Measurements from ENCODE around the gene NECAB3. TPM values are rescaled to one million over a fixed set of nuclear protein-coding genes. Genes with fewer than 3 reads are reported as not detected.

Gene NECAB3
- total and polyA plus RNA-seq, 2 of the 4 experiments (the other 2 are of a cell fraction), result 8.6 to 28.4 TPM

- WGBS, 2 experiments (ENCODE audit: extremely low coverage in 2 of 2, insufficient read length in 1 of 2), result no CpG with 5 or more reads among the region's 3 CpGs
- H3K27me3 ChIP-seq (ENCODE audit: control insufficient read depth, insufficient read depth, low read length), result no peaks in the 10 kb centered on the region
- no peak overlapping the region for H2BK15ac ChIP-seq (ENCODE audit: low read depth, low read length)
- H3K27ac ChIP-seq (ENCODE audit: insufficient read depth, low read length), result no peak overlapping the region
- in situ Hi-C loops (cut with MboI; ENCODE audit: low sequenced_read_pairs), result no loop called here
- ATAC-seq (ENCODE audit: low read depth), result no peak
- H2BK120ac ChIP-seq (ENCODE audit: low read depth, low read length), result no peak overlapping the region
- intact Hi-C loops (cut with micrococcal nuclease), result no loop called here
- no peak overlapping the region for H3K4me3 ChIP-seq (ENCODE audit: insufficient read depth, low read depth, low read length)
- BruUV-seq (replicated peaks), result no TSS peak
- no peak overlapping the region for H3K18ac ChIP-seq (ENCODE audit: low read depth, low read length)
- no peaks in the 10 kb centered on the region for H3K36me3 ChIP-seq (ENCODE audit: control insufficient read depth, insufficient read depth, low read length)
- H2AK9ac ChIP-seq (replicated peaks; ENCODE audit: low read depth, low read length, poor library complexity), result no peak overlapping the region
- no peak overlapping the region for H3K9ac ChIP-seq (ENCODE audit: low read depth, low read length)
- no peak overlapping the region for H2BK5ac ChIP-seq (ENCODE audit: low read depth, low read length, poor library complexity, severe bottlenecking)
- no peak overlapping the region for H3K14ac ChIP-seq (replicated peaks; ENCODE audit: low read depth, low read length)
- peaks cover 9% of the 10 kb centered on the region for H3K4me1 ChIP-seq (ENCODE audit: control insufficient read depth, insufficient read depth, low read length)
- H2BK20ac ChIP-seq (ENCODE audit: low read depth, low read length), result no peak overlapping the region
- H3K79me1 ChIP-seq (ENCODE audit: low read depth in 1 of 2, low read length in 2 of 2), result peaks cover 7 to 21% of the 10 kb centered on the region in 2 experiments; a peak in 2 of 4 replicates
- H4K8ac ChIP-seq (ENCODE audit: low read depth in 2 of 2, low read length in 2 of 2), result no peak overlapping the region
- H2AFZ ChIP-seq (replicated peaks; ENCODE audit: low read length, poor library complexity), result no peak overlapping the region
- no peak overlapping the region for H3K4me2 ChIP-seq (ENCODE audit: low read depth, low read length)
- H3K56ac ChIP-seq (ENCODE audit: extremely low read depth, insufficient read depth, low read length), result no peak overlapping the region
- H4K5ac ChIP-seq (ENCODE audit: low read depth, low read length), result no peak overlapping the region
- ChIA-PET CTCF (no interaction called here), POLR2A (ENCODE audit: unreplicated experiment) (no interaction called here)
- H3K9me3 ChIP-seq (ENCODE audit: control insufficient read depth, insufficient read depth, low read length), result no peaks in the 10 kb centered on the region
- H3K9me1 ChIP-seq (ENCODE audit: insufficient read depth, low read length), result 0 out of 2 replicates have a peak, but pooled peaks cover 13% of the 10 kb centered on the region
- H3K4ac ChIP-seq (ENCODE audit: low read depth, low read length), result no peak overlapping the region
- no peak overlapping the region for H2AK5ac ChIP-seq (ENCODE audit: low read depth, low read length)
- H4K20me1 ChIP-seq (ENCODE audit: insufficient read depth, low read length), result no peaks in the 10 kb centered on the region
- DNase-seq, result no peak
- no peak overlapping the region for H4K91ac ChIP-seq (ENCODE audit: insufficient read depth, low read depth, low read length)
- H3K23ac ChIP-seq (ENCODE audit: low read depth, low read length), result no peak overlapping the region
- dilution Hi-C loops (cut with HindIII; ENCODE audit: low sequenced_read_pairs, unreplicated experiment), result no loop called here
- TF ChIP-seq BHLHE40 (IDR thresholded peaks at IDR 0.05; ENCODE audit: low read depth, low read length), result no peak
- TF ChIP-seq MAZ (IDR thresholded peaks at IDR 0.05; ENCODE audit: borderline replicate concordance, low read depth, low read length), result no peak
- no peak for TF ChIP-seq SMC3 (IDR thresholded peaks at IDR 0.05; ENCODE audit: low read depth, low read length)
- no peak for TF ChIP-seq MAFK (IDR thresholded peaks at IDR 0.05; ENCODE audit: low read depth, low read length)
- no peak for TF ChIP-seq CHD1 (IDR thresholded peaks at IDR 0.05; ENCODE audit: low read depth, low read length)
- TF ChIP-seq USF2 (IDR thresholded peaks at IDR 0.05; ENCODE audit: low read depth, low read length), result no peak
- no peak for TF ChIP-seq MXI1 (IDR thresholded peaks at IDR 0.05; ENCODE audit: borderline replicate concordance, low read depth, low read length)
- no peak for TF ChIP-seq RAD21 (IDR thresholded peaks at IDR 0.05; ENCODE audit: low read length)
- no peak for TF ChIP-seq NFE2L2 (IDR thresholded peaks at IDR 0.05; ENCODE audit: low read depth, low read length)
- no peak for TF ChIP-seq ELK1 (IDR thresholded peaks at IDR 0.05; ENCODE audit: borderline replicate concordance, low read depth, low read length)
- TF ChIP-seq RFX5 (IDR thresholded peaks at IDR 0.05; ENCODE audit: low read depth, low read length), result no peak
- TF ChIP-seq FOS (IDR thresholded peaks at IDR 0.05; ENCODE audit: low read depth, low read length), result no peak
- TF ChIP-seq CEBPB (IDR thresholded peaks at IDR 0.05; ENCODE audit: low read depth, low read length), result no peak
- TF ChIP-seq POLR2A (IDR thresholded peaks at IDR 0.05; ENCODE audit: low read depth, low read length), result no peak
- no peak for TF ChIP-seq CTCF (conservative IDR thresholded peaks at IDR 0.05; ENCODE audit: low read depth, low read length)
Observed at GRCh38 chr20:33687993-33688937, 14.0 kb upstream of the NECAB3 start.

Data from IMR-90 (cell line).